ENCODE measurements around the gene AKR1D1. TPM values are rescaled to one million over a fixed set of nuclear protein-coding genes. Genes with fewer than 3 reads are reported as not detected.
"Not testable (repeated sequence)": the region's sequence is repeated elsewhere in the genome, so short reads cannot be mapped to it uniquely, and the experiment has no call there.

The AKR1D1 gene
- total RNA-seq, 4 donors from 2014 or later, result not detected

GRCh38 chr7:138032186-138032585 is 44.1 kb upstream of the AKR1D1 start:
- Histone ChIP-seq H3K27ac (replicated peaks in 1 of 4) (no peak overlapping the region), H3K9me3 (peaks cover 0 to 5% (median 0%) of the 10 kb centered on the region in 4 donors), H3K36me3 (no peaks in the 10 kb centered on the region), H3K4me1 (no peaks in the 10 kb centered on the region), H3K27me3 (no peaks in the 10 kb centered on the region), H3K4me3 (no peak overlapping the region)
- intact Hi-C loops (cut with DNase I), result no loop called here
- DNase-seq (ENCODE audit: extremely low spot score), result no peak
- no peak for TF ChIP-seq EP300 (IDR thresholded peaks at IDR 0.05)
- TF ChIP-seq POLR2AphosphoS5 (IDR thresholded peaks at IDR 0.05), result no peak

- Histone ChIP-seq H3K4me1 (no peaks in the 10 kb centered on the region), H3K36me3 (no peaks in the 10 kb centered on the region), H3K27me3 (no peaks in the 10 kb centered on the region), H3K9me3 (peaks cover 0 to 5% (median 0%) of the 10 kb centered on the region in 4 donors), H3K27ac (replicated peaks in 1 of 4) (no peak overlapping the region), H3K4me3 (no peak overlapping the region)
- intact Hi-C loops (cut with DNase I), result no loop called here
- WGBS, result 84% methylated on average over 3 of the region's 3 CpGs
- TF ChIP-seq POLR2A (IDR thresholded peaks at IDR 0.05; ENCODE audit: low read depth) (no peak), POLR2AphosphoS5 (IDR thresholded peaks at IDR 0.05) (no peak), EP300 (IDR thresholded peaks at IDR 0.05) (no peak), CTCF (IDR thresholded peaks at IDR 0.05) (no peak)
- DNase-seq (ENCODE audit: extremely low spot score), result no peak
Measured at GRCh38 chr7:138032770-138033169, 43.5 kb upstream of the AKR1D1 start.

- no peak for DNase-seq (ENCODE audit: extremely low spot score)
- Histone ChIP-seq H3K4me3 (no peak overlapping the region), H3K9me3 (peaks cover 0 to 5% (median 0%) of the 10 kb centered on the region in 4 donors), H3K27me3 (no peaks in the 10 kb centered on the region), H3K27ac (replicated peaks in 1 of 4) (no peak overlapping the region), H3K36me3 (no peaks in the 10 kb centered on the region), H3K4me1 (no peaks in the 10 kb centered on the region)
- 91% methylated on average over 4 of the region's 4 CpGs for WGBS
- no peak for TF ChIP-seq POLR2A (IDR thresholded peaks at IDR 0.05; ENCODE audit: low read depth)
- TF ChIP-seq POLR2AphosphoS5 (IDR thresholded peaks at IDR 0.05), result no peak
- no peak for TF ChIP-seq EP300 (IDR thresholded peaks at IDR 0.05)
- no peak for TF ChIP-seq CTCF (IDR thresholded peaks at IDR 0.05)
- intact Hi-C loops (cut with DNase I), result no loop called here
Measured at GRCh38 chr7:138033241-138033640, 43.0 kb upstream of the AKR1D1 start.

GRCh38 chr7:138036135-138036534 is 40.1 kb upstream of the AKR1D1 start:
- Histone ChIP-seq H3K4me1 (no peaks in the 10 kb centered on the region), H3K36me3 (no peaks in the 10 kb centered on the region), H3K27me3 (no peaks in the 10 kb centered on the region), H3K4me3 (no peak overlapping the region), H3K27ac (replicated peaks in 1 of 4) (no peak overlapping the region), H3K9me3 (peaks cover 0 to 5% (median 0%) of the 10 kb centered on the region in 4 donors)
- WGBS, result 53% methylated on average over 2 of the region's 2 CpGs
- no peak for TF ChIP-seq POLR2AphosphoS5 (IDR thresholded peaks at IDR 0.05)
- no peak for TF ChIP-seq CTCF (IDR thresholded peaks at IDR 0.05)
- TF ChIP-seq EP300 (IDR thresholded peaks at IDR 0.05), result no peak
- no peak for TF ChIP-seq POLR2A (IDR thresholded peaks at IDR 0.05; ENCODE audit: low read depth)
- DNase-seq (ENCODE audit: extremely low spot score), result no peak
- intact Hi-C loops (cut with DNase I), result no loop called here

GRCh38 chr7:138040063-138040462 is 36.2 kb upstream of the AKR1D1 start:
- H3K27ac ChIP-seq (replicated peaks in 1 of 4); intact Hi-C loops (cut with DNase I); H3K27me3 ChIP-seq; H3K36me3 ChIP-seq; H3K9me3 ChIP-seq; DNase-seq (ENCODE audit: extremely low spot score); H3K4me1 ChIP-seq; H3K4me3 ChIP-seq: not testable (repeated sequence)
- 68% methylated on average over 1 of the region's 1 CpG for WGBS

- no peaks in the 10 kb centered on the region for H3K4me1 ChIP-seq
- DNase-seq (ENCODE audit: extremely low spot score), result no peak
- no peaks in the 10 kb centered on the region for H3K36me3 ChIP-seq
- 94% methylated on average over 2 of the region's 2 CpGs for WGBS
- intact Hi-C loops (cut with DNase I), result no loop called here
- H3K9me3 ChIP-seq, result no peaks in the 10 kb centered on the region
- H3K4me3 ChIP-seq, result no peak overlapping the region
- H3K27ac ChIP-seq (replicated peaks in 1 of 4), result no peak overlapping the region
- H3K27me3 ChIP-seq, result peaks cover 0 to 6% (median 0%) of the 10 kb centered on the region in 4 donors
- TF ChIP-seq POLR2A (IDR thresholded peaks at IDR 0.05; ENCODE audit: low read depth), result no peak
Measured at GRCh38 chr7:138044897-138045296, 31.4 kb upstream of the AKR1D1 start.

All from esophagus muscularis mucosa (tissue), 4 donors.